HEK293 (cell line): ENCODE results near the gene RAC3.
A peak's percentile ranks its signal among the peaks of the same experiment; 100 is the strongest.

Source experiments
- CTCF ChIA-PET: fragments of 350-600 bp; formaldehyde crosslinking; extraction: SDS; loops from one replicate; lab custom pipeline; 2021; ENCODE audit warnings: antibody characterized with exemption; lab: Yijun Ruan, JAX
- POLR2A ChIA-PET: fragments of 300-600 bp; formaldehyde crosslinking; extraction: SDS; loops from one replicate; lab custom pipeline; 2020; ENCODE audit warnings: antibody characterized with exemption, inconsistent platforms; lab: Yijun Ruan, JAX
- H3K27ac ChIP-seq: fragments of 200-500 bp; sonication (Bioruptor generic); 2 replicates; pipeline ENCODE4 v1.5.1; 2014; ENCODE audit warnings: low read depth, low read length, control low read depth, inconsistent platforms; ENCODE audit errors: extremely low read depth
- H3K36me3 ChIP-seq, 2 experiments: fragments of 200-500 bp in 1 of 2; sonication (Bioruptor generic) in 1 of 2; 1 replicate in 1 of 2; 2 replicates in 1 of 2; pipeline ENCODE4 v1.5.1; 2014 to 2017; ENCODE audit warnings: inconsistent platforms in 2 of 2, low read length in 2 of 2; ENCODE audit not compliant: control insufficient read depth in 2 of 2, insufficient read depth in 1 of 2
- H3K4me1 ChIP-seq: fragments of 200-500 bp; sonication (Bioruptor generic); 2 replicates; pipeline ENCODE4 v1.5.1; 2014; ENCODE audit warnings: mild to moderate bottlenecking, low read length, inconsistent platforms; ENCODE audit not compliant: control insufficient read depth, insufficient read depth
- H3K4me3 ChIP-seq: 2 replicates; pipeline ENCODE4 v1.5.1; 2011; ENCODE audit warnings: low read depth, mild to moderate bottlenecking, control low read depth, low read length, moderate library complexity
- H3K9me3 ChIP-seq: fragments of 200-500 bp; sonication (Bioruptor generic); 2 replicates; pipeline ENCODE4 v1.5.1; 2014; ENCODE audit warnings: low read depth, low read length, inconsistent platforms; ENCODE audit not compliant: control insufficient read depth, insufficient read depth
- BCL6B ChIP-seq: fragments of 450-650 bp; formaldehyde crosslinking; IDR thresholded peaks from 2 replicates; pipeline ENCODE4 v1.5.1; 2017; ENCODE audit warnings: missing biosample characterization, missing genetic modification characterization
- GLIS1 ChIP-seq: fragments of 450-650 bp; formaldehyde crosslinking; IDR thresholded peaks from 2 replicates; pipeline ENCODE4 v1.5.1; 2016; ENCODE audit warnings: missing biosample characterization, missing genetic modification characterization
- INSM2 ChIP-seq: fragments of 450-650 bp; formaldehyde crosslinking; IDR thresholded peaks from 2 replicates; pipeline ENCODE4 v1.5.1; 2016; ENCODE audit warnings: missing biosample characterization, missing genetic modification characterization
- KLF1 ChIP-seq: fragments of 450-650 bp; formaldehyde crosslinking; IDR thresholded peaks from 2 replicates; pipeline ENCODE4 v1.5.1; 2016; ENCODE audit warnings: missing biosample characterization, missing genetic modification characterization
- KLF17 ChIP-seq: fragments of 450-650 bp; formaldehyde crosslinking; IDR thresholded peaks from 2 replicates; pipeline ENCODE4 v1.5.1; 2016; ENCODE audit warnings: missing biosample characterization, missing genetic modification characterization
- KLF8 ChIP-seq: fragments of 450-650 bp; formaldehyde crosslinking; IDR thresholded peaks from 2 replicates; pipeline ENCODE4 v1.5.1; 2016; ENCODE audit warnings: missing biosample characterization, missing genetic modification characterization
- KLF9 ChIP-seq: fragments of 450-650 bp; formaldehyde crosslinking; IDR thresholded peaks from 2 replicates; pipeline ENCODE4 v1.5.1; 2016; ENCODE audit warnings: missing biosample characterization, missing genetic modification characterization, low read depth
- PATZ1 ChIP-seq: fragments of 450-650 bp; formaldehyde crosslinking; IDR thresholded peaks from 2 replicates; pipeline ENCODE4 v1.5.1; 2016; ENCODE audit warnings: missing biosample characterization, missing genetic modification characterization
- PRDM6 ChIP-seq: fragments of 450-650 bp; formaldehyde crosslinking; IDR thresholded peaks from 2 replicates; pipeline ENCODE4 v1.5.1; 2017; ENCODE audit warnings: missing biosample characterization, missing genetic modification characterization
- TRIM28 ChIP-seq: IDR thresholded peaks from 2 replicates; pipeline ENCODE4 v1.6.1; 2011; ENCODE audit warnings: low read length, control low read depth, borderline replicate concordance
- ZEB2 ChIP-seq: fragments of 450-650 bp; formaldehyde crosslinking; IDR thresholded peaks from 2 replicates; pipeline ENCODE4 v1.5.1; 2016; ENCODE audit warnings: missing biosample characterization, missing genetic modification characterization
- ZFHX2 ChIP-seq: fragments of 450-650 bp; formaldehyde crosslinking; conservative IDR thresholded peaks from 2 replicates; pipeline ENCODE4 v1.5.1; 2016; ENCODE audit warnings: missing biosample characterization, missing genetic modification characterization
- ZNF114 ChIP-seq: fragments of 450-650 bp; formaldehyde crosslinking; IDR thresholded peaks from 2 replicates; pipeline ENCODE4 v1.5.0; 2017; ENCODE audit warnings: missing biosample characterization, missing genetic modification characterization
- ZNF157 ChIP-seq: fragments of 450-650 bp; formaldehyde crosslinking; IDR thresholded peaks from 2 replicates; pipeline ENCODE4 v1.5.1; 2016; ENCODE audit warnings: missing biosample characterization, missing genetic modification characterization
- ZNF2 ChIP-seq: fragments of 450-650 bp; formaldehyde crosslinking; IDR thresholded peaks from 2 replicates; pipeline ENCODE4 v1.5.1; 2016; ENCODE audit warnings: missing biosample characterization, missing genetic modification characterization
- ZNF223 ChIP-seq: fragments of 450-650 bp; formaldehyde crosslinking; IDR thresholded peaks from 2 replicates; pipeline ENCODE4 v1.5.1; 2016; ENCODE audit warnings: missing biosample characterization, missing genetic modification characterization
- ZNF311 ChIP-seq: fragments of 450-650 bp; formaldehyde crosslinking; IDR thresholded peaks from 2 replicates; pipeline ENCODE4 v1.5.1; 2017; ENCODE audit warnings: missing biosample characterization, missing genetic modification characterization, borderline replicate concordance
- ZNF354C ChIP-seq: fragments of 450-650 bp; formaldehyde crosslinking; IDR thresholded peaks from 2 replicates; pipeline ENCODE4 v1.5.1; 2016; ENCODE audit warnings: missing biosample characterization, missing genetic modification characterization, low read depth, borderline replicate concordance
- ZNF654 ChIP-seq: fragments of 450-650 bp; formaldehyde crosslinking; IDR thresholded peaks from 2 replicates; pipeline ENCODE4 v1.5.1; 2016; ENCODE audit warnings: low read depth, missing biosample characterization, missing genetic modification characterization
- ZNF670 ChIP-seq: fragments of 450-650 bp; formaldehyde crosslinking; IDR thresholded peaks from 2 replicates; pipeline ENCODE4 v1.5.1; 2016; ENCODE audit warnings: missing biosample characterization, missing genetic modification characterization, low read depth
- ZSCAN4 ChIP-seq: fragments of 450-650 bp; formaldehyde crosslinking; IDR thresholded peaks from 2 replicates; pipeline ENCODE4 v1.5.1; 2017; ENCODE audit warnings: missing biosample characterization, missing genetic modification characterization
- TF ChIP-seq, protein P1 (sequence below): fragments of 450-650 bp; formaldehyde crosslinking; IDR thresholded peaks from 2 replicates; pipeline ENCODE4 v1.5.1; 2016; ENCODE audit warnings: missing biosample characterization, missing genetic modification characterization, borderline replicate concordance

Gene RAC3

GRCh38 chr17:81984773-81985410 lies 46.6 kb upstream of the RAC3 start:
- H3K36me3 ChIP-seq: peaks cover 9 to 52% of the 10 kb centered on the region in 2 experiments; a peak in 2 of 3 replicates
- H3K4me3 ChIP-seq: no peak overlapping the region
- H3K9me3 ChIP-seq: no peaks in the 10 kb centered on the region
- peaks cover 5% of the 10 kb centered on the region for H3K4me1 ChIP-seq
- ChIA-PET POLR2A (interaction anchor here (0.6 to 1.2 kb wide), 4 partner anchors 12 to 35 kb away, joined by 4 to 6 read pairs (median 4); partner anchors contain the start of gene NOTUM), CTCF (interaction anchor here (0.5 kb wide), 1 partner anchor 644 kb away, joined by 5 read pairs; no protein-coding TSS in a partner anchor)
- no peak overlapping the region for H3K27ac ChIP-seq
- TF ChIP-seq TRIM28 (no peak), KLF8 (peak; percentile 96), ZSCAN4 (peak; percentile 99), KLF9 (tag by site-specific recombination) (peak; percentile 75), ZEB2 (tag by site-specific recombination) (peak; percentile 94), ZNF223 (no peak), KLF17 (tag by site-specific recombination) (peak; percentile 42; the same call in 1 of the 2 replicates), ZFHX2 (tag by site-specific recombination) (peak; percentile 100), ZNF354C (tag by site-specific recombination) (no peak), ZNF311 (tag by site-specific recombination) (no peak), ZNF2 (tag by site-specific recombination) (0 out of 2 replicates have a peak, but pooled peaks have one; percentile 35), INSM2 (tag by site-specific recombination) (peak; percentile 57; the same call in 1 of the 2 replicates), KLF1 (tag by site-specific recombination) (peak; percentile 94), PATZ1 (tag by site-specific recombination) (peak; percentile 17; the same call in 1 of the 2 replicates), PRDM6 (tag by site-specific recombination) (no peak), ZNF670 (tag by site-specific recombination) (no peak), ZNF114 (no peak), ZNF157 (tag by site-specific recombination) (no peak), BCL6B (tag by site-specific recombination) (no peak), ZNF654 (tag by site-specific recombination) (no peak), GLIS1 (tag by site-specific recombination) (peak; percentile 74)
- TF ChIP-seq, protein P1, sequence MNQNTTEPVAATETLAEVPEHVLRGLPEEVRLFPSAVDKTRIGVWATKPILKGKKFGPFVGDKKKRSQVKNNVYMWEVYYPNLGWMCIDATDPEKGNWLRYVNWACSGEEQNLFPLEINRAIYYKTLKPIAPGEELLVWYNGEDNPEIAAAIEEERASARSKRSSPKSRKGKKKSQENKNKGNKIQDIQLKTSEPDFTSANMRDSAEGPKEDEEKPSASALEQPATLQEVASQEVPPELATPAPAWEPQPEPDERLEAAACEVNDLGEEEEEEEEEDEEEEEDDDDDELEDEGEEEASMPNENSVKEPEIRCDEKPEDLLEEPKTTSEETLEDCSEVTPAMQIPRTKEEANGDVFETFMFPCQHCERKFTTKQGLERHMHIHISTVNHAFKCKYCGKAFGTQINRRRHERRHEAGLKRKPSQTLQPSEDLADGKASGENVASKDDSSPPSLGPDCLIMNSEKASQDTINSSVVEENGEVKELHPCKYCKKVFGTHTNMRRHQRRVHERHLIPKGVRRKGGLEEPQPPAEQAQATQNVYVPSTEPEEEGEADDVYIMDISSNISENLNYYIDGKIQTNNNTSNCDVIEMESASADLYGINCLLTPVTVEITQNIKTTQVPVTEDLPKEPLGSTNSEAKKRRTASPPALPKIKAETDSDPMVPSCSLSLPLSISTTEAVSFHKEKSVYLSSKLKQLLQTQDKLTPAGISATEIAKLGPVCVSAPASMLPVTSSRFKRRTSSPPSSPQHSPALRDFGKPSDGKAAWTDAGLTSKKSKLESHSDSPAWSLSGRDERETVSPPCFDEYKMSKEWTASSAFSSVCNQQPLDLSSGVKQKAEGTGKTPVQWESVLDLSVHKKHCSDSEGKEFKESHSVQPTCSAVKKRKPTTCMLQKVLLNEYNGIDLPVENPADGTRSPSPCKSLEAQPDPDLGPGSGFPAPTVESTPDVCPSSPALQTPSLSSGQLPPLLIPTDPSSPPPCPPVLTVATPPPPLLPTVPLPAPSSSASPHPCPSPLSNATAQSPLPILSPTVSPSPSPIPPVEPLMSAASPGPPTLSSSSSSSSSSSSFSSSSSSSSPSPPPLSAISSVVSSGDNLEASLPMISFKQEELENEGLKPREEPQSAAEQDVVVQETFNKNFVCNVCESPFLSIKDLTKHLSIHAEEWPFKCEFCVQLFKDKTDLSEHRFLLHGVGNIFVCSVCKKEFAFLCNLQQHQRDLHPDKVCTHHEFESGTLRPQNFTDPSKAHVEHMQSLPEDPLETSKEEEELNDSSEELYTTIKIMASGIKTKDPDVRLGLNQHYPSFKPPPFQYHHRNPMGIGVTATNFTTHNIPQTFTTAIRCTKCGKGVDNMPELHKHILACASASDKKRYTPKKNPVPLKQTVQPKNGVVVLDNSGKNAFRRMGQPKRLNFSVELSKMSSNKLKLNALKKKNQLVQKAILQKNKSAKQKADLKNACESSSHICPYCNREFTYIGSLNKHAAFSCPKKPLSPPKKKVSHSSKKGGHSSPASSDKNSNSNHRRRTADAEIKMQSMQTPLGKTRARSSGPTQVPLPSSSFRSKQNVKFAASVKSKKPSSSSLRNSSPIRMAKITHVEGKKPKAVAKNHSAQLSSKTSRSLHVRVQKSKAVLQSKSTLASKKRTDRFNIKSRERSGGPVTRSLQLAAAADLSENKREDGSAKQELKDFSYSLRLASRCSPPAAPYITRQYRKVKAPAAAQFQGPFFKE (tag by site-specific recombination): no peak
